ENCODE results near the gene BID. TPM values are rescaled to one million over a fixed set of nuclear protein-coding genes. Genes with fewer than 3 reads are reported as not detected.

The BID gene
- total RNA-seq, 2 experiments from 2014 or later: 59.9 to 60.3 TPM

DNA sequence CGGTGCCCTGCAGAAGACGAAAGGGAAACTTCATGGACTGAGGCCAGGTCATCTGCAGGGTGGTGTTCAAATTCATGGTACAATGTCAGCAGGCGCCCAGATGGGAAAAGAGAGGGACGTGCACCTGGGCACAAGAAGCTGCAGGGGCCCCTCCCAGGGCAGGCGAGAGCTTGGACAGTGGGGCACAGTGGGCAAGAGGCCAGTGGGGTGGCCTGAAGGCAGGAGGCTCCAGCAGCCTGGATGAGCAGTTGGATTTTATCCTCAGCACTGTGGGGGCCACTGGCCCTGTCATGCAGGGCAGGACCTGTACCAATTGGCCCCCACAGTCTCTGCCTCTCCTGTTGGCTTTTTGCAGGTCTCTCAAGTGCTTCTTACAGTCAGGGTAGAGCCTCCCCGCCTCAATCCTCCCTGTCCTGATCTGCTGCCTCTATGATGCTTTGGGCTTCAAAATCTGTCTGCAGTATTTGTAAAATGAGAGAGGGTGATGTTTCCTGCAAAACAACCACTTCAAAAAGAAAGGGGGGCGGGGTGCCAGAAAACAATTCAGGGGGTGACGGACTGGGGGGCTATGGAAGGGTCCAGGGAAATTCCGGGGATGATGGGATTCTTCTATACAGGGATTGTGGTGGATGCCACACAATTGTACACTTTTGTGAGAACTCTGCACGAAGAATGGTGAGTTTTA, 1.7 kb upstream of the BID start:
- Histone ChIP-seq H3K4me2 (ENCODE audit: low read length) (peak overlapping the region; percentile 81), H3K9me3 (ENCODE audit: low read length) (no peaks in the 10 kb centered on the region), H3K4me1 (ENCODE audit: insufficient read depth, low read length, poor library complexity, severe bottlenecking) (peaks cover 78% of the 10 kb centered on the region), H3K79me2 (ENCODE audit: insufficient read depth, low read depth, low read length) (peaks cover 46% of the 10 kb centered on the region; the same call in 1 of the 2 replicates), H3K4me3 (ENCODE audit: low read depth, low read length, poor library complexity, severe bottlenecking) (peak overlapping the region; percentile 83), H3K36me3 (ENCODE audit: insufficient read depth, low read length) (no peaks in the 10 kb centered on the region), H3K9me2 (ENCODE audit: insufficient read depth, low read length) (no peaks in the 10 kb centered on the region), H3K27ac (ENCODE audit: low read depth, low read length, poor library complexity, severe bottlenecking) (peak overlapping the region; percentile 79), H2AFZ (ENCODE audit: low read length) (peak overlapping the region; percentile 43), H4K20me1 (ENCODE audit: insufficient read depth, low read length) (peaks cover 14% of the 10 kb centered on the region; the same call in 1 of the 2 replicates)
- BruUV-seq (replicated peaks): no TSS peak
- ChIA-PET POLR2A (interaction anchor here (1.0 kb wide), 1 partner anchor 20 kb away, joined by 3 read pairs; no protein-coding TSS in a partner anchor), CTCF (ENCODE audit: unreplicated experiment) (interaction anchor here (0.8 kb wide), 1 partner anchor 23 kb away, joined by 8 read pairs; no protein-coding TSS in a partner anchor)
- no peak for DNase-seq (ENCODE audit: low spot score)
- intact Hi-C loops (cut with micrococcal nuclease; ENCODE audit: unreplicated experiment): loop anchor here (10.0 kb wide), 1 partner anchor 141 kb away; the partner anchor contains the start of gene BCL2L13
- TF ChIP-seq, protein P1, sequence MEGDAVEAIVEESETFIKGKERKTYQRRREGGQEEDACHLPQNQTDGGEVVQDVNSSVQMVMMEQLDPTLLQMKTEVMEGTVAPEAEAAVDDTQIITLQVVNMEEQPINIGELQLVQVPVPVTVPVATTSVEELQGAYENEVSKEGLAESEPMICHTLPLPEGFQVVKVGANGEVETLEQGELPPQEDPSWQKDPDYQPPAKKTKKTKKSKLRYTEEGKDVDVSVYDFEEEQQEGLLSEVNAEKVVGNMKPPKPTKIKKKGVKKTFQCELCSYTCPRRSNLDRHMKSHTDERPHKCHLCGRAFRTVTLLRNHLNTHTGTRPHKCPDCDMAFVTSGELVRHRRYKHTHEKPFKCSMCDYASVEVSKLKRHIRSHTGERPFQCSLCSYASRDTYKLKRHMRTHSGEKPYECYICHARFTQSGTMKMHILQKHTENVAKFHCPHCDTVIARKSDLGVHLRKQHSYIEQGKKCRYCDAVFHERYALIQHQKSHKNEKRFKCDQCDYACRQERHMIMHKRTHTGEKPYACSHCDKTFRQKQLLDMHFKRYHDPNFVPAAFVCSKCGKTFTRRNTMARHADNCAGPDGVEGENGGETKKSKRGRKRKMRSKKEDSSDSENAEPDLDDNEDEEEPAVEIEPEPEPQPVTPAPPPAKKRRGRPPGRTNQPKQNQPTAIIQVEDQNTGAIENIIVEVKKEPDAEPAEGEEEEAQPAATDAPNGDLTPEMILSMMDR (conservative IDR thresholded peaks at IDR 0.05; ENCODE audit: low read length): no peak
- TF ChIP-seq EZH2phosphoT487 (IDR thresholded peaks at IDR 0.05; ENCODE audit: borderline replicate concordance, low read depth, low read length): no peak

DNA sequence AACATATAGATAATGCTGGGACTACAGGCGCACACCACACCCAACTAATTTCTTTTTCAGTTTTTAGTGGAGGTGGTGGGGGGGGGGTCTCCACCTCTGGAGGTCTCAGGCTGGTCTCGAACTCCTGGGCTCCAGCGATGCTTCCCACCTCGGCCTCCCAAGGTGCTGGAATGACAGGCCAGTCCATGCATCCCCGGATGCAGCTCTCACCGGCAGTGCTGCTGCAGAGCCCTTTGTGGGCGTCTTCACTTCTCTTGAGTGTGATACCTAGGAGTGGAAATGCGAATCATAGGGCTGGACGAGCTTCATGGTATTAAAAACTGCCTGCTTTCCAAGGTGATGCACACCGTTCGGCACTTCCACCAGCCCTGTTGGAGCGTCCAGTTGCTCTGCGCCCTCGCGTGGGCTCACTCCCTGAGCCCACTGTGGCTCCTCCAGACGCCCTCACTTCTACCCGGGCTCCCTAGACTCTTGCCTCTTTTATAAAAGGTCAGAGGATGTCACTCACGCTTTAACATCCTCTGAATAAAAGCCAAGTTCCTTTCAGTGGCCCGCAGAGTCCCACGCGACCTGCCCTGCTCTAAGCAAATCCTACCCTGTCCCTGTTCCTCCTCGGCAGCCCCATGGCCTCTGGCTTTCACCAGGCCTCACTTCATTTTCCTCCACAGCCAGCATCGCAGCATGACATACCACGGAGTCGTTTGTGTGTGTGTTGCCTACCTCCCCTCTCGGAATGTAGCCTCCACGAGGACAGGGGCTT, 837 bp upstream of the BID start:
- TF ChIP-seq, protein P1 (conservative IDR thresholded peaks at IDR 0.05; ENCODE audit: low read length): no peak
- TF ChIP-seq EZH2phosphoT487 (IDR thresholded peaks at IDR 0.05; ENCODE audit: borderline replicate concordance, low read depth, low read length): no peak
- intact Hi-C loops (cut with micrococcal nuclease; ENCODE audit: unreplicated experiment): loop anchor here (5.0 to 10.0 kb wide), 2 partner anchors 140 to 292 kb away; partner anchors contain the start of gene BCL2L13
- no peak for DNase-seq (ENCODE audit: low spot score)
- ChIA-PET CTCF (ENCODE audit: unreplicated experiment) (interaction anchor here (0.9 kb wide), 1 partner anchor 25 kb away, joined by 3 read pairs; no protein-coding TSS in a partner anchor), POLR2A (interaction anchor here (0.5 to 1.1 kb wide), 3 partner anchors 21 to 34 kb away, joined by 3 to 5 read pairs (median 3); no protein-coding TSS in a partner anchor)
- H3K79me2 ChIP-seq (ENCODE audit: insufficient read depth, low read depth, low read length): peaks cover 52% of the 10 kb centered on the region; the same call in 1 of the 2 replicates
- peak overlapping the region; percentile 75 for H3K4me3 ChIP-seq (ENCODE audit: low read depth, low read length, poor library complexity, severe bottlenecking)
- no peaks in the 10 kb centered on the region for H3K9me3 ChIP-seq (ENCODE audit: low read length)
- H3K36me3 ChIP-seq (ENCODE audit: insufficient read depth, low read length): no peaks in the 10 kb centered on the region
- peak overlapping the region; percentile 43 for H2AFZ ChIP-seq (ENCODE audit: low read length)
- H3K4me2 ChIP-seq (ENCODE audit: low read length): peak overlapping the region; percentile 81
- no peaks in the 10 kb centered on the region for H3K9me2 ChIP-seq (ENCODE audit: insufficient read depth, low read length)
- peaks cover 19% of the 10 kb centered on the region for H4K20me1 ChIP-seq (ENCODE audit: insufficient read depth, low read length)
- no TSS peak for BruUV-seq (replicated peaks)
- peaks cover 70% of the 10 kb centered on the region for H3K4me1 ChIP-seq (ENCODE audit: insufficient read depth, low read length, poor library complexity, severe bottlenecking)
- H3K27ac ChIP-seq (ENCODE audit: low read depth, low read length, poor library complexity, severe bottlenecking): peak overlapping the region; percentile 79

Measured in OCI-LY7 (cell line).